NOMO-1 treated with dmso at 0.1 percent for 144 hours (cell line): ENCODE results near the gene SPTLC1.
"Not testable (repeated sequence)": the region's sequence is repeated elsewhere in the genome, so short reads cannot be mapped to it uniquely, and the experiment has no call there.

Experiments used
- DNase-seq: peaks from one replicate; lab custom pipeline; 2025; ENCODE audit not compliant: unreplicated experiment; lab: John Stamatoyannopoulos, UW

Gene SPTLC1, protein sequence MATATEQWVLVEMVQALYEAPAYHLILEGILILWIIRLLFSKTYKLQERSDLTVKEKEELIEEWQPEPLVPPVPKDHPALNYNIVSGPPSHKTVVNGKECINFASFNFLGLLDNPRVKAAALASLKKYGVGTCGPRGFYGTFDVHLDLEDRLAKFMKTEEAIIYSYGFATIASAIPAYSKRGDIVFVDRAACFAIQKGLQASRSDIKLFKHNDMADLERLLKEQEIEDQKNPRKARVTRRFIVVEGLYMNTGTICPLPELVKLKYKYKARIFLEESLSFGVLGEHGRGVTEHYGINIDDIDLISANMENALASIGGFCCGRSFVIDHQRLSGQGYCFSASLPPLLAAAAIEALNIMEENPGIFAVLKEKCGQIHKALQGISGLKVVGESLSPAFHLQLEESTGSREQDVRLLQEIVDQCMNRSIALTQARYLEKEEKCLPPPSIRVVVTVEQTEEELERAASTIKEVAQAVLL

GRCh38 chr9:92115071-92115858 is at the start of gene SPTLC1:
Gene SPTLC1 (minus strand): TSS chr9:92115413. CDS start chr9:92115370, 43 bp downstream.
- peak; percentile 66 for DNase-seq

DNA sequence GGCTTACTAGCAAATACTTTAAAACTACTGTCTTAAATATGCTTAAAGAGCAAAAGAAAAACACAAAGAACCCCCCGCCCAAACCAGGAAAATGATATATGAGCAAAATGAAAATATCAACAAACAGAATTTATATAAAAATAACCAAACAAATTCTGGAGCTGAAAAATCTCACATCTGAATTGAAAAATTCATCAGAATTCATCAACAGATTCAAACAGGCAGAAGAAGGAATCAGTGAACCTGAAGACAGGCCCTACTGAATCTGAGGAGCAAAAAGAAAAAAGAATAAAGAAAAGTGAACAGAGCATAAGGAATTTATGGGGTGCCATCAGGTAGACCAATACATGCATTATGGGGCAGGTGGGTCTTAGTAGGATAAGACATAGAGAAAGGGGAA is 49.8 kb upstream of the SPTLC1 start:
- no peak for DNase-seq

- DNase-seq = no peak
Measured at GRCh38 chr9:92164490-92164889, 49.3 kb upstream of the SPTLC1 start.

DNA sequence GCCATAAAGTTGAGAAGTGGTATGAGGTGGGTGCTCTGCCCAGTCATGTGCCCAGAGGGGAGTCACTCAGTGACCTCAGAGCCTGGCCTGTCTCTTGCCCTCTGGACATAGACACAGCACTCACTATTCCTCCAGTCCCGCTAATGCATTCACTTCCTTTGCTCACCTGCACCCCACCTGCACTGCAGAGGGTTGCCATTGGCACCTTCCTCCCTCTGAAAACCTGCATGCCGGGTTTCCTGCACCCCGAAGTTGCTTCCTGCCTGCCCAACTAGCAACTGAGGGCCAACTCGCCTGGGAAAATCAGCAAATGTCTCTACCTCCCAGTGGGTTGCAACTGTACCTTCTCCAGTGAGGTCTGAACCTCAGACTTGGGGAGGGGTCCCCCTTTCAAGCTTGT is 48.1 kb upstream of the SPTLC1 start:
- DNase-seq = no peak

DNA sequence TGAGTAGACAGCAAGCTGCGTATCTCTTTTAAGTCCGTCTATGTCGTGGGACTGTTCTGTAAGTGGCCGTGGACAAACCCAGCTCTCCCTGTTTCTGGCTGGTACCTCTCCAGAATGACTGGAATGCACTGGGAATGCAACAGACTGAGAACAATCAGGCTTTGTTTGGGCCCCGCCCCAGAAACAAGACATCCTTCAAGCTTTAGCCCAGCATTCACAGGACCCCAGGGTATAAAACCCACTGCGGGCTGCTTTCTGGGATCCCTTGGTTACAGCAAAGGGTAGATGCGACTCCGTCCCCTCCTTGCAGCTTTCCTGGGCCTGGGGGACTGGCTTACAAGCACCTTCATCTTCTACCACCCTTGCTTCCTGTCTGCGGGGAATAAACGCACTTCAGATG is 45.6 kb upstream of the SPTLC1 start:
- DNase-seq = no peak

- no peak for DNase-seq
Measured at GRCh38 chr9:92159058-92159457, 43.8 kb upstream of the SPTLC1 start.

DNA sequence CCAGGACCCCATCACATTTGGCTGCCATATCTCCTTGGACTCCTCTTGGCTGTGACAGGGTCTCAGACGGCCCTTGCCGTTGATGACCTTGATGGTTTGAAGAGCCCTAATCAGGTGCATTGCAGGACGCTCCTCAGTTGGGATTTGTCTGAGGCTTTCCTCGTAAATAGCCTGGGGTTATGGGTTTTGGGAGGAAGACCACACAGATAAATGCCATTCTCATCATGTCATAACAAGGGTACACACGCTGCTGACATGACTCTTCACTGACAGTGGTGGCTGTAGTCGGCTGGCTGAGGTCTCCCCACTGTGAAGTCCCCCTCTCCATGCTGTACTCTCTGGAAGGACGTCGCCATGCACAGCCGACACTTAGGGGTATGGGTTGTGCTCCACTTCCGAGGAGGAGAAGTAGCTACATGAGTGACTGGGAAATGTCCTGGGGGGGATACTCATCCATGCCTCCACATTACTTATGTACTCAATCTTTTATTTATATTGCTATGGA is 42.9 kb upstream of the SPTLC1 start:
- no peak for DNase-seq

DNA sequence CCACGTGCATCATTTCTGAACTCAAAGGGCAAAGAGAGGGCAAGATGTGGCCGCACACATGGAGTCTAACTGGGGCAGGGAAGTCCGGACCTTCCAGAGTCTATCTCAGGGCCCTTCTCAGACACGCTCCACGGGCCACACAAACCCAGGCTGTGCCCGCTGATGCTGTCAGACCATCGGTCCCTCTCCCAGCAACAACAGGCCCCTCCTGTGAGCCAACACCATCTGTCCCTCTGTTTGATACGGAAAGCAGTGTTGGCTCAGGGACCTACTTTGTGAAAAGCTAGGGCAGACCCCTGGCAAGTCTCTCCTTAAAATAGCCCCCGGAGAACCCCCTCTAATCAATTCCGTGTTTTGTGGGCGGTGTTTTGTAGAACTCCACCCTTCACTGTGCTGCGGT is 40.5 kb upstream of the SPTLC1 start:
- DNase-seq = not testable (repeated sequence)

DNA sequence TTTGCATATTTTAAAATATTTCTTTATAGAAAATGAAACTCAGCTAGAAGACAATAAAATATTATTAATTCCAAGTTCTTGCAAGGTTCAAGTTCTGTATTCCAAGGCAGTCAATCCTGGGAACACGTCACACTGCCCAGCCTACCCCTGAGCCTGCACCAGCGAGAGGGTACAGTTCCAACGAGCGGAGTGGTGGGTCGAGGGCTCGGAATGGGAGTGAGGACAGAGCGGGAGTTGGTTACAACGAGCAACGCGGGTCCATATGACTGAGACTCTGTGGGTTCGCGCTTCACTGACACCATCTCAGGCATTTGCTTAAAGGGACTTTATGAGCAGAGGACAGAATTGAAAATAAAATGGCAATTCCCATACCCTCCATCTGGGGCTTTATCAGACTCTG is 40.0 kb upstream of the SPTLC1 start:
- no peak for DNase-seq

DNA sequence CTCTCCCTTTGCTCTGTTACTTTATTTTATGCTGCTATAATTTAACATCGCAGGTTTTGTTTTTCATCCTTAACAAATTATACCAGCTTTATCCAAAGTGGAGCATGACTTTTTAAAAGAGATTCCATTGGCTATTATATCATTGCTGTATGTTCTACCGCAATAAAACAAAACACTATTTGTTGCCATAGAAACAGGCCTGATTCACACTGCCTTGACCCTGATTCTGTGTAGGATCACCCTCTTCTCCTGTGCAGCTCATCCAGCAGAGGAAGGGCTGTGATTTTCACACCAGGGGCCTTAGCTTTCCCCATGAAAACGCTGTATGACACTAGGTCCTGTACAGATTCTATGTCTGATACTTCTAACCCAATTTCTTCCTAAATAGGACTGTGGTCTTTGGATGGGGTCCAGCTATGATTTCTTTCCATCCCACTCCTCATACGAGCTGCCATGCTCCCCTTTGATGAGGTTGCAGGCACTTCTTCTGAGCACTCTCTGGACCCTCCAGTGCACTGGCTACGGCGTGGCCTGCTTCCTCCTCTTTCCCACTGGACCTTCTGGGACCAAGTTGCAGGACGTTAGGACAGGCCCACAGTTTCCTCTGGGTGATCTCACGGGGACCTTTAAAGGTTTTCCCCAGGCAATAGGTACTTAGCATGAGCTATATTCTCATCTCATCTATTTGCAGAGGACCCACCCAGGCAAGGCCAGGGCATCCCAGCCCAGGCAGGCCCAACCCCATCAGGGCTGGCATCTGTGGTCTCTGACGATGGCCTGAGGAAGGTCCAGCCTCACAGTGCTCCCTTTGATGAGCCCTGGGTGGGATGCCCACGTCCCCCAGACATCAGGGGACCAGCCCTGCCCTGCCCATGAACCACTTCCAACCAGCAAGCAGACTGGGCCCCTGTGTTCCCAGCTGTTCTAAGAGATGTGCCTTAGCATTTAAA is 38.5 kb upstream of the SPTLC1 start:
- DNase-seq = not testable (repeated sequence)

DNA sequence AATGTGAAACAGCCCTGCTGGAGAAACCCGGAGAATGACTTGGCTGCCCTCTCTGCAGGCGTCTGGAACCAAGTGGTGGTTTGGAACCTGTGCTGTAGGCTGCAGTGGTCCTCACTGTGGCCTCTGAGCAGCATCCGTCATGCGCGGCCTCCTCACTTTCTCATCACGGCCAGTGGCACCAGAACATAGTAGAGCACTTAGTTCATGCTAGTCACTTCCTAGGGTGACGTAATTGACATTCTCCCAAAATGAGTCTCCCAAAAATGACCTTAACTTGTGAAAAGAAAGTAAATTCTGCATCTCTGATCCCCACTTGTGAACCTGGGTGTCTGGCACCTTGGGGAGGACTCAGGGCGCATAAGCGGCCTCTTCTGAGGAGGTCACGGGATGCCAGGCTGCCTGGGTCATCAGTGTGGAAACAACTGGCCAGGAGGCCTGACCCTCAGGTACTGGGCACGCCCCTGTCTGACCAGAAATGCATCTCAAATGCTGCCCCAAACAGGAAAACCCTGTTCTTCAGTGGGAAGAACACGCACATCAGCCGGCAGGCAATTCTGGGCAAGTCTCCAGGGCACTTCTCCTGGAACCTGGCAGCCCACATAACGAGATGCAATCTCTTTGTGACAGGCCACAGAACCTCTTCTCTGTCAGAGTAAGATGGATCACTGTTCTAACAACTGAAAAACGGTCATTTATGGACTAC is 36.6 kb upstream of the SPTLC1 start:
- no peak for DNase-seq

GRCh38 chr9:92150501-92151470 is 35.6 kb upstream of the SPTLC1 start:
- DNase-seq = not testable (repeated sequence)

- no peak for DNase-seq
Measured at GRCh38 chr9:92147852-92148180, 32.6 kb upstream of the SPTLC1 start.

GRCh38 chr9:92147030-92147851 is 32.0 kb upstream of the SPTLC1 start:
- DNase-seq = peak; percentile 73

- DNase-seq = no peak
Measured at GRCh38 chr9:92146610-92147009, 31.4 kb upstream of the SPTLC1 start.

GRCh38 chr9:92145784-92146183 is 30.6 kb upstream of the SPTLC1 start:
- not testable (repeated sequence) for DNase-seq

DNA sequence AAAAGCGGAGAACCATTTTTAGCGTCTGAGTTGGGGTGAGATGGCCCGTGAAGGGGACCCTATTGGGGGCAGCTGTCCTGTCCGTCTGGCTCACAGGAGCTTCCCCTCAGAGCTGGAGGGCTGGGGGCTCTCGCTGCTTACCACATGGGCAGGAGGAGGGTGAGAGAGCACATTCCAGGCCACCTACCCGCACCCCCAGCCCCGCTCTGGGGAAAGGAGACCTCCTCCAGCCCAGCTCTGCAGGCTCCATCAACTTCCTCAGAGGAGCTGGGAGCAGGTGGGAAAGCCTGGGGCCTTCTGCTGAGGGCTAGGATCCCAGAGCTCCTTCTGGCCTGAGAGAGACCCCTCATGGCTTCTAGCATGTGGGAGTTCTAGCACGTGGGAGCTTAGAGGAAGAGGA is 27.1 kb upstream of the SPTLC1 start:
- DNase-seq = no peak
